Activated T-cell treated with anti-CD3 and anti-CD28 coated beads, Interleukin-2, amount 50 U/mL, for 72 hours (primary cell): ENCODE results near the gene CRELD2. TPM values are rescaled to one million over a fixed set of nuclear protein-coding genes. Genes with fewer than 3 reads are reported as not detected.

ENCODE experiments used
- ATAC-seq, 2 donors: fragments of 150-1000 bp; cut with Tn5 transposase; replicated peaks in 1 of 2; 2 replicates each; pipeline ENCODE4 v1.10.0; 2021; ENCODE audit warnings: moderate library complexity in 2 of 2, mild to moderate bottlenecking in 1 of 2
- DNase-seq, 2 donors: peaks; one replicate each; pipeline ENCODE4 v3.0.0; 2021 to 2022; ENCODE audit warnings: mixed read lengths in 1 of 2
- H3K27ac Mint-ChIP-seq: one replicate; pipeline ENCODE4 v1.8.0; 2022; ENCODE audit warnings: mild to moderate bottlenecking, moderate library complexity, mixed read lengths
- H3K27me3 Mint-ChIP-seq: one replicate; pipeline ENCODE4 v1.8.0; 2022; ENCODE audit warnings: low read depth, mixed read lengths
- H3K36me3 Mint-ChIP-seq, 2 donors: one replicate each; pipeline ENCODE4 v1.8.0; 2022; ENCODE audit warnings: mixed read lengths in 2 of 2, mild to moderate bottlenecking in 1 of 2; ENCODE audit not compliant: insufficient read depth in 2 of 2
- H3K4me1 Mint-ChIP-seq: one replicate; pipeline ENCODE4 v1.8.0; 2022; ENCODE audit warnings: low read depth, mixed read lengths
- H3K4me3 Mint-ChIP-seq, 2 donors: one replicate each; pipeline ENCODE4 v1.8.0; 2022; ENCODE audit warnings: mild to moderate bottlenecking in 2 of 2, mixed read lengths in 2 of 2, moderate library complexity in 2 of 2
- H3K9me3 Mint-ChIP-seq, 2 donors: one replicate each; pipeline ENCODE4 v1.8.0; 2022; ENCODE audit warnings: mixed read lengths in 2 of 2
- total RNA-seq, 2 donors: library from RNA; stranded (reverse); gene quantifications; one replicate each; pipeline ENCODE4 v1.2.3, GENCODE V29; 2022

Gene CRELD2, protein sequence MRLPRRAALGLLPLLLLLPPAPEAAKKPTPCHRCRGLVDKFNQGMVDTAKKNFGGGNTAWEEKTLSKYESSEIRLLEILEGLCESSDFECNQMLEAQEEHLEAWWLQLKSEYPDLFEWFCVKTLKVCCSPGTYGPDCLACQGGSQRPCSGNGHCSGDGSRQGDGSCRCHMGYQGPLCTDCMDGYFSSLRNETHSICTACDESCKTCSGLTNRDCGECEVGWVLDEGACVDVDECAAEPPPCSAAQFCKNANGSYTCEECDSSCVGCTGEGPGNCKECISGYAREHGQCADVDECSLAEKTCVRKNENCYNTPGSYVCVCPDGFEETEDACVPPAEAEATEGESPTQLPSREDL
- 10 to 100 TPM; 24.4 to 33.2 TPM for total RNA-seq

GRCh38 chr22:49917974-49918910 is at the start of gene CRELD2, which contains the start of gene ALG12:
TSS of gene CRELD2 (plus strand) at chr22:49918634. CDS start at chr22:49918770, 136 bp downstream.
TSS of gene ALG12 (minus strand) at chr22:49918438. CDS start at chr22:49913765, 4,673 bp downstream.
- Mint-ChIP-seq H3K4me3 (peak within 1 kb of the TSS; percentile 86 to 92), H3K36me3 (no peaks in the 10 kb centered on the region), H3K9me3 (no peaks in the 10 kb centered on the region), H3K27me3 (no peaks in the 10 kb centered on the region), H3K4me1 (peaks cover 24% of the 10 kb centered on the region), H3K27ac (peak within 1 kb of the TSS; percentile 85)
- ATAC-seq (peak; percentile 96), DNase-seq (peak; percentile 98)

GRCh38 chr22:49869086-49869830 is 49.2 kb upstream of the CRELD2 start:
- Mint-ChIP-seq H3K27ac (no peak overlapping the region), H3K4me1 (peaks cover 50% of the 10 kb centered on the region), H3K9me3 (peaks cover 11 to 13% of the 10 kb centered on the region in 2 donors), H3K27me3 (no peaks in the 10 kb centered on the region), H3K36me3 (peaks cover 29 to 54% of the 10 kb centered on the region in 2 donors), H3K4me3 (peak overlapping the region in 1 of 2 donors; percentile 43)
- DNase-seq (no peak), ATAC-seq (no peak)

GRCh38 chr22:49869845-49870712 is 48.4 kb upstream of the CRELD2 start:
- peak overlapping the region; percentile 71 for H3K27ac Mint-ChIP-seq
- peaks cover 11 to 13% of the 10 kb centered on the region in 2 donors for H3K9me3 Mint-ChIP-seq
- peaks cover 49% of the 10 kb centered on the region for H3K4me1 Mint-ChIP-seq
- ATAC-seq, result peak; percentile 37 to 64
- H3K27me3 Mint-ChIP-seq, result no peaks in the 10 kb centered on the region
- no peak for DNase-seq
- H3K4me3 Mint-ChIP-seq, result peak overlapping the region; percentile 29 to 80
- peaks cover 27 to 50% of the 10 kb centered on the region in 2 donors for H3K36me3 Mint-ChIP-seq

- no peak overlapping the region for H3K4me3 Mint-ChIP-seq
- H3K9me3 Mint-ChIP-seq, result peaks cover 9 to 10% of the 10 kb centered on the region in 2 donors
- no peak for ATAC-seq
- no peak for DNase-seq
- no peak overlapping the region for H3K27ac Mint-ChIP-seq
- peaks cover 20 to 41% of the 10 kb centered on the region in 2 donors for H3K36me3 Mint-ChIP-seq
- H3K27me3 Mint-ChIP-seq, result no peaks in the 10 kb centered on the region
- H3K4me1 Mint-ChIP-seq, result peaks cover 45% of the 10 kb centered on the region
These were observed 47.0 kb upstream of the CRELD2 start for GRCh38 chr22:49871482-49871881.

- H3K36me3 Mint-ChIP-seq, result peaks cover 14 to 37% of the 10 kb centered on the region in 2 donors
- no peak overlapping the region for H3K27ac Mint-ChIP-seq
- peaks cover 6 to 8% of the 10 kb centered on the region in 2 donors for H3K9me3 Mint-ChIP-seq
- no peaks in the 10 kb centered on the region for H3K27me3 Mint-ChIP-seq
- H3K4me3 Mint-ChIP-seq, result no peak overlapping the region
- no peak for DNase-seq
- ATAC-seq, result no peak
- peaks cover 39% of the 10 kb centered on the region for H3K4me1 Mint-ChIP-seq
These were observed 46.1 kb upstream of the CRELD2 start for GRCh38 chr22:49872347-49872746.

DNA sequence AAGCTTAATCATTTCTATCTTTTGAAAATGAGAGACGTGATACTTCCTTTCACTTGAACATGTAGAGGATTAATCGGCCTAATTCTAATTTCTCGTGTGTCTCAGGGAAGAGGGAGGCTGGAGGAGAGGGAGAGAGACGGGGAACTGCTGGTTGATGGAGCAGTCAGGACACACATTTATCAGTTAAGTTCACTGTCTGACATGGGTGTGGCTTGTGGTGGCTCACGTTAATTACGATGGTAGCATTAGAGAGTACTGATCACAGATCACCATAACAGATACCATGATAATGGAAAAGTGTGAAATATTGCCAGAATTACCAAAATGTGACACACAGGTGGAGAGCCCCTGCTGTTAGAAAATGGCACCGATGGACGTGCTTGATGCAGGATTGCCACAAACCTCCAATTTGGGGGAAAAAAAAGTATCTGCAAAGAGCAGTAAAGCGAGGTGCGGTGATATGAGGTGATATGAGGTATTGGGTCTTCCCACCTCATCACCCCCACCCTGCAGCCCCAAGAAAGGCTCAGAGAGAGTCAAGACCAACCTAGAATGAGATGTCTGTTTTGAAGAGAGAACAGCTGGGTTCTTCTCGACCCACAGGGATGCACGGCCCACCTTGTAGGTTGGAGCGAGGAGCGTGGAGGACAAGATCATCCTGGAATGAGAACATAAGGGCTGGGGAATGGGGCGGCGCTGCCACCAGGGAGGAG is 45.0 kb upstream of the CRELD2 start:
- Mint-ChIP-seq H3K9me3 (peaks cover 6 to 8% of the 10 kb centered on the region in 2 donors), H3K36me3 (peaks cover 15 to 31% of the 10 kb centered on the region in 2 donors), H3K27ac (no peak overlapping the region), H3K27me3 (no peaks in the 10 kb centered on the region), H3K4me1 (peaks cover 28% of the 10 kb centered on the region), H3K4me3 (no peak overlapping the region)
- DNase-seq, result no peak
- no peak for ATAC-seq

GRCh38 chr22:49877642-49878041 is 40.8 kb upstream of the CRELD2 start:
- Mint-ChIP-seq H3K4me1 (peaks cover 13% of the 10 kb centered on the region), H3K36me3 (peaks cover 2 to 12% of the 10 kb centered on the region in 2 donors), H3K9me3 (no peaks in the 10 kb centered on the region), H3K4me3 (no peak overlapping the region), H3K27ac (no peak overlapping the region), H3K27me3 (no peaks in the 10 kb centered on the region)
- ATAC-seq, result no peak
- DNase-seq, result no peak

DNA sequence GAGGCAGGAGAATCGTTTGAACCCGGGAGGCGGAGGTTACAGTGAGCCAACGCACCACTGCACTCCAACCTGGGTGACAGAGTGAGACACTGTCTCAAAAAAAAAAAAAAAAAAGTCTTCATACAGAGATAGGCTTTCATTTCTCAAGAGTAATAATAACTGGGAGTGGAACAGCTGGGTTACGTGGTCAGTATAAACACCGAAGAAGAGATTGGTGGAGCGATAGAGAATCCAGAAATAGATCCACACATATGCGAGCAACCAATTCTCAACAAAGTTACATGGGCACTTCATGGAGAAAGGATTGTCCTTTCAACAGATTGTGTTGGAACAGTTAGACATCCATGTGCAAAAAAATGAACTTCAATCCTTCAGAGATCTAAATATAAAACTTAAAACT is 40.2 kb upstream of the CRELD2 start:
- peaks cover 2 to 16% of the 10 kb centered on the region in 2 donors for H3K36me3 Mint-ChIP-seq
- no peaks in the 10 kb centered on the region for H3K9me3 Mint-ChIP-seq
- no peak overlapping the region for H3K4me3 Mint-ChIP-seq
- peaks cover 13% of the 10 kb centered on the region for H3K4me1 Mint-ChIP-seq
- DNase-seq (no peak), ATAC-seq (no peak)
- H3K27ac Mint-ChIP-seq, result peak overlapping the region; percentile 24
- H3K27me3 Mint-ChIP-seq, result no peaks in the 10 kb centered on the region

GRCh38 chr22:49879871-49880270 is 38.6 kb upstream of the CRELD2 start:
- peaks cover 2 to 20% of the 10 kb centered on the region in 2 donors for H3K36me3 Mint-ChIP-seq
- no peak overlapping the region for H3K27ac Mint-ChIP-seq
- H3K4me1 Mint-ChIP-seq, result peaks cover 13% of the 10 kb centered on the region
- H3K4me3 Mint-ChIP-seq, result peak overlapping the region; percentile 29 to 49
- no peaks in the 10 kb centered on the region for H3K27me3 Mint-ChIP-seq
- no peaks in the 10 kb centered on the region for H3K9me3 Mint-ChIP-seq
- ATAC-seq, result no peak
- no peak for DNase-seq

DNA sequence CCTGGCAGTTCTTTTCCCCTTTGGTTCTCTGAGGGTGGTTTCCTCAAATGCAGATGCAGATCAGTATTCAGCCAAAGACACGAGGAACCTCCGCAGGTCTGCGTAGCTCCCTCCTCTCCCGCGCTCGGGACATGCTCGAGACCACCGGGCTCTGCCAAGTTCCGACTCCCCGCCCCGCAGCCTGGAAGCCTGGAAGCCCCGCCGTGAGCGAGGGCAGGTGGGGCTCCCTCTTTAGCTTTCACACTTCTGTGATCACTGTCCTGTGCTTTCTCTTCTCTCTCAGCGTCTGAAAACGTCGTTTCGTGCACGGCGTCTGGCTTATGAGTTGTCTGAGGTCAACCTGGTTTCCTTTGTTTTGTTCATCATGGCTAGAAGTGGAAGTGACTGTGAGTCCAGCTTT is 38.2 kb upstream of the CRELD2 start:
- no peaks in the 10 kb centered on the region for H3K9me3 Mint-ChIP-seq
- peak in 1 of 2 donors; percentile 39 for ATAC-seq
- peak in 1 of 2 donors; percentile 18 for DNase-seq
- H3K4me1 Mint-ChIP-seq, result peaks cover 13% of the 10 kb centered on the region
- peak overlapping the region; percentile 29 to 49 for H3K4me3 Mint-ChIP-seq
- peaks cover 2 to 20% of the 10 kb centered on the region in 2 donors for H3K36me3 Mint-ChIP-seq
- H3K27ac Mint-ChIP-seq, result peak overlapping the region; percentile 11
- no peaks in the 10 kb centered on the region for H3K27me3 Mint-ChIP-seq

DNA sequence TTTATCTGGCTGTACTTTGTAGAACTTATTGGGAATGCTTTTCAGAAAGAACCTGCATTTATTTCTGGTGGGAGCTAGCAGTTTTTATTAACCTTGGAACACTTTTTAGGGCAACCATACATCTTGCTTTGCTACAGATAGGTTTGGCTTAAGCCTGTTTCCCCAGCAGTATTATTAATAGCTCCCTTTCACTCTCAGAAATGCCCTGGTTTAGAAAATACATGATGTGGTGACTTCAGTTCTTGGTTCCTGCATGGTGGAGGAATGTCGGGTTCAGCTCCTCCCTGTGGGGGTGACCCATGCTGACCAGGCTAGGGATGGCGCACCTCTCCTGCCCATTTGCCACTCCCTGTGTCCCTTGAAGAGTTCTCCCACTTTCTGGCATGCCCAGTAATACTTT is 36.6 kb upstream of the CRELD2 start:
- Mint-ChIP-seq H3K4me1 (peaks cover 9% of the 10 kb centered on the region), H3K27ac (no peak overlapping the region), H3K4me3 (no peak overlapping the region), H3K27me3 (no peaks in the 10 kb centered on the region), H3K9me3 (no peaks in the 10 kb centered on the region), H3K36me3 (peaks cover 5 to 21% of the 10 kb centered on the region in 2 donors)
- DNase-seq (no peak), ATAC-seq (no peak)
